Measurements from ENCODE around the gene PPM1M. TPM values are rescaled to one million over a fixed set of nuclear protein-coding genes. Genes with fewer than 3 reads are reported as not detected.

The PPM1M gene
- total RNA-seq, 1 donor from 2014 or later, result 8.0 TPM

- no peaks in the 10 kb centered on the region for H3K27me3 Mint-ChIP-seq
- H3K27ac Mint-ChIP-seq, result no peak overlapping the region
- peaks cover 13% of the 10 kb centered on the region for H3K4me1 Mint-ChIP-seq (ENCODE audit: unreplicated experiment)
- no peak overlapping the region for H3K4me3 Mint-ChIP-seq
- TF ChIP-seq, protein P1, sequence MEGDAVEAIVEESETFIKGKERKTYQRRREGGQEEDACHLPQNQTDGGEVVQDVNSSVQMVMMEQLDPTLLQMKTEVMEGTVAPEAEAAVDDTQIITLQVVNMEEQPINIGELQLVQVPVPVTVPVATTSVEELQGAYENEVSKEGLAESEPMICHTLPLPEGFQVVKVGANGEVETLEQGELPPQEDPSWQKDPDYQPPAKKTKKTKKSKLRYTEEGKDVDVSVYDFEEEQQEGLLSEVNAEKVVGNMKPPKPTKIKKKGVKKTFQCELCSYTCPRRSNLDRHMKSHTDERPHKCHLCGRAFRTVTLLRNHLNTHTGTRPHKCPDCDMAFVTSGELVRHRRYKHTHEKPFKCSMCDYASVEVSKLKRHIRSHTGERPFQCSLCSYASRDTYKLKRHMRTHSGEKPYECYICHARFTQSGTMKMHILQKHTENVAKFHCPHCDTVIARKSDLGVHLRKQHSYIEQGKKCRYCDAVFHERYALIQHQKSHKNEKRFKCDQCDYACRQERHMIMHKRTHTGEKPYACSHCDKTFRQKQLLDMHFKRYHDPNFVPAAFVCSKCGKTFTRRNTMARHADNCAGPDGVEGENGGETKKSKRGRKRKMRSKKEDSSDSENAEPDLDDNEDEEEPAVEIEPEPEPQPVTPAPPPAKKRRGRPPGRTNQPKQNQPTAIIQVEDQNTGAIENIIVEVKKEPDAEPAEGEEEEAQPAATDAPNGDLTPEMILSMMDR (conservative IDR thresholded peaks at IDR 0.05), result no peak
- H3K36me3 Mint-ChIP-seq, result no peaks in the 10 kb centered on the region
- no peaks in the 10 kb centered on the region for H3K9me3 Mint-ChIP-seq
- DNase-seq (ENCODE audit: extremely low spot score, unreplicated experiment), result no peak
These were observed 46.9 kb downstream of the PPM1M start for GRCh38 chr3:52292247-52293065.

DNA sequence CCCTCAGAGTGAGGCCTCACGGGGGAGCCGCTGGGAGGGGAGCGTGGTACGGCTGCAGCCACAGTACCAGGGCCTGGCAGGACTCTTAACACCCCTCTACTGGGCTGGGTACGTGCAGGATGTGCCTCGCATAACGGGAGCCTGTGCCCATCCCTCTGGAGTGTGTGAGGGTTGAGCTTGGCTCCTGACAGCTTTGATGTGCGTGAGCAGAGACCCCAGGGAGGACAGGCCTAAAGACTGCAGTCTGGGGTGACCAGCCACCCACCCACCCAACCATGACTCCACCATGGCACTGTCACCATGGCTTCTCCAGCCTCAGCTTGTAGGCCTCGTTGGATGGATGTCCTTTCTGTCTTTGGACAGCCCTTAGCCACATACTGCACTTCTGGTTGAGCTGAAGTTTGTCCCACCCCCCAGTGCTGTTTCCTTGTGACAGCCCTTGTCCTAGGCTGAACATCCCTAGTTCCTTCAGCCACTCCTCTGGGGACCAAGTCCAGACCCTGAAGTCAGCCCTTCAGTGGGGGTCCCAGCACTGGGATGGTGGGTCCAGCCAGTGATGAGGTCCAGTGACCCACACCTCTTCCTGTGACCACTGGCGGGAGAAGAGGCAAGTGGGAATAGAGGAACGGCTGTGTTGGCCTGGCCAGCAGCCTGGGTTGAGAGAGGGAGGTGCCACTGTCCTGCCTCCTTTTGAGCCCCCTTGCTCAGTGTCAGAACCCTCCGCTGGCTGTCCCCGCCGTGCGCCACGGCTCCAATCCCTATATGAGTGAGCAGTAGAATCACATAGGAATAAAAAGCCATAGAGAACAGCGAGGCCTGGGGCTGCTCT lies 48.1 kb downstream of the PPM1M start:
- TF ChIP-seq, protein P1 (conservative IDR thresholded peaks at IDR 0.05), result no peak
- no peak for DNase-seq (ENCODE audit: extremely low spot score, unreplicated experiment)
- H3K27ac Mint-ChIP-seq, result no peak overlapping the region
- no peaks in the 10 kb centered on the region for H3K36me3 Mint-ChIP-seq
- no peaks in the 10 kb centered on the region for H3K27me3 Mint-ChIP-seq
- H3K4me1 Mint-ChIP-seq (ENCODE audit: unreplicated experiment), result peaks cover 15% of the 10 kb centered on the region
- H3K9me3 Mint-ChIP-seq, result no peaks in the 10 kb centered on the region
- no peak overlapping the region for H3K4me3 Mint-ChIP-seq

- no peak for DNase-seq (ENCODE audit: extremely low spot score, unreplicated experiment)
- Mint-ChIP-seq H3K36me3 (no peaks in the 10 kb centered on the region), H3K27me3 (no peaks in the 10 kb centered on the region), H3K9me3 (no peaks in the 10 kb centered on the region), H3K4me1 (ENCODE audit: unreplicated experiment) (peaks cover 12% of the 10 kb centered on the region), H3K27ac (no peak overlapping the region), H3K4me3 (no peak overlapping the region)
- TF ChIP-seq, protein P1 (conservative IDR thresholded peaks at IDR 0.05), result no peak
These were observed 49.0 kb downstream of the PPM1M start for GRCh38 chr3:52294320-52295150.

- Mint-ChIP-seq H3K27me3 (no peaks in the 10 kb centered on the region), H3K36me3 (no peaks in the 10 kb centered on the region), H3K4me3 (no peak overlapping the region), H3K27ac (no peak overlapping the region), H3K4me1 (ENCODE audit: unreplicated experiment) (peaks cover 21% of the 10 kb centered on the region), H3K9me3 (no peaks in the 10 kb centered on the region)
- TF ChIP-seq, protein P1 (conservative IDR thresholded peaks at IDR 0.05), result no peak
- DNase-seq (ENCODE audit: extremely low spot score, unreplicated experiment), result no peak
These were observed 50.2 kb downstream of the PPM1M start for GRCh38 chr3:52295671-52296208.
